PC-9 (cell line): ENCODE data around the gene RFTN1. TPM values are rescaled to one million over a fixed set of nuclear protein-coding genes. Genes with fewer than 3 reads are reported as not detected.

Experiments
- BruUV-seq: library from RNA; stranded (reverse); fragments of 400-500 nt; replicated peaks from 2 replicates; lab custom pipeline; 2021; lab: Mats Ljungman, UMichigan
- CTCF ChIA-PET: fragments of 300-600 bp; sonication (Branson Sonifier 250); formaldehyde crosslinking; loops from one replicate; lab custom pipeline; 2022; ENCODE audit warnings: antibody characterized with exemption; lab: Charles Lee
- POLR2A ChIA-PET: fragments of 300-600 bp; sonication (Branson Sonifier 250); formaldehyde crosslinking; loops from one replicate; lab custom pipeline; 2022; ENCODE audit warnings: antibody characterized with exemption; ENCODE audit not compliant: unreplicated experiment; lab: Charles Lee
- DNase-seq, 2 experiments: peaks; one replicate each; pipeline versions ENCODE4 v3.0.0 to v3.0.0-alpha.2; 2015 to 2022; ENCODE audit warnings: mixed read lengths in 1 of 2
- H2AFZ ChIP-seq: fragments of 200-600 bp; sonication (generic); 2 replicates; pipeline ENCODE4 v1.8.1; 2017; ENCODE audit warnings: antibody characterized with exemption
- H3F3A ChIP-seq: fragments of 200-600 bp; sonication (generic); 2 replicates; pipeline ENCODE4 v1.8.1; 2017; ENCODE audit warnings: antibody characterized with exemption, mild to moderate bottlenecking, low read depth; ENCODE audit not compliant: insufficient read depth
- H3K27ac ChIP-seq: fragments of 200-600 bp; sonication (generic); 2 replicates; pipeline ENCODE4 v1.6.1; 2016; ENCODE audit warnings: mixed run types
- H3K27me3 ChIP-seq: fragments of 200-600 bp; sonication (generic); 2 replicates; pipeline ENCODE4 v1.6.1; 2016; ENCODE audit warnings: low read depth, mixed run types; ENCODE audit not compliant: insufficient read depth
- H3K36me3 ChIP-seq: fragments of 200-600 bp; sonication (generic); 2 replicates; pipeline ENCODE4 v1.6.1; 2016; ENCODE audit warnings: low read depth, mixed run types
- H3K4me1 ChIP-seq: fragments of 200-600 bp; sonication (generic); replicated peaks from 2 replicates; pipeline ENCODE4 v1.6.1; 2016; ENCODE audit warnings: mixed run types; ENCODE audit not compliant: insufficient read depth
- H3K4me2 ChIP-seq: fragments of 200-600 bp; sonication (generic); 2 replicates; pipeline ENCODE4 v1.6.1; 2017; ENCODE audit warnings: mixed run types
- H3K4me3 ChIP-seq: fragments of 200-600 bp; sonication (generic); 2 replicates; pipeline ENCODE4 v1.6.1; 2016; ENCODE audit warnings: mixed run types
- H3K79me2 ChIP-seq: fragments of 200-600 bp; sonication (generic); 2 replicates; pipeline ENCODE4 v1.6.1; 2017; ENCODE audit warnings: low read depth, mixed run types
- H3K9me2 ChIP-seq: fragments of 200-600 bp; sonication (generic); 2 replicates; pipeline ENCODE4 v1.8.1; 2017; ENCODE audit warnings: mild to moderate bottlenecking; ENCODE audit not compliant: insufficient read depth
- H3K9me3 ChIP-seq: fragments of 200-600 bp; sonication (generic); 2 replicates; pipeline ENCODE4 v1.8.1; 2016; ENCODE audit warnings: low read depth; ENCODE audit not compliant: insufficient read depth
- H4K20me1 ChIP-seq: fragments of 200-600 bp; sonication (generic); 2 replicates; pipeline ENCODE4 v1.8.1; 2017; ENCODE audit not compliant: insufficient read depth
- CTCF ChIP-seq: fragments of 200-600 bp; sonication (generic); conservative IDR thresholded peaks from 2 replicates; pipeline ENCODE4 v1.6.1; 2017; ENCODE audit warnings: mixed run types, antibody characterized with exemption, mild to moderate bottlenecking, moderate library complexity
- EZH2 ChIP-seq: fragments of 200-600 bp; sonication (generic); IDR thresholded peaks from 2 replicates; pipeline ENCODE4 v1.8.0; 2017; ENCODE audit warnings: antibody characterized with exemption, low read depth
- intact Hi-C: fragments of 100-400 bp; cut with micrococcal nuclease; formaldehyde crosslinking; loops from one replicate; pipeline ENCODE4 v1.10.0; 2022; ENCODE audit not compliant: unreplicated experiment
- total RNA-seq: library from RNA; stranded (reverse); gene quantifications from 2 replicates; pipeline ENCODE4 v1.2.3, GENCODE V29; 2021

RFTN1 gene
- total RNA-seq, 1 experiment from 2014 or later: 0.41 TPM

GRCh38 chr3:16369276-16369675 lies 144.2 kb downstream of the RFTN1 start:
- Histone ChIP-seq H3K4me1 (peaks cover 5% of the 10 kb centered on the region; the same call in 1 of the 2 replicates), H3K27ac (no peak overlapping the region), H3K79me2 (no peaks in the 10 kb centered on the region), H3K4me3 (no peak overlapping the region), H4K20me1 (no peaks in the 10 kb centered on the region), H3K9me2 (no peaks in the 10 kb centered on the region), H3K4me2 (no peak overlapping the region), H3F3A (no peaks in the 10 kb centered on the region), H3K9me3 (no peaks in the 10 kb centered on the region), H3K27me3 (no peaks in the 10 kb centered on the region), H3K36me3 (no peaks in the 10 kb centered on the region), H2AFZ (no peak overlapping the region)
- CTCF ChIA-PET: no interaction called here
- POLR2A ChIA-PET: no interaction called here
- no peak for DNase-seq
- no TSS peak for BruUV-seq
- intact Hi-C loops: no loop called here
- TF ChIP-seq CTCF: no peak
- no peak for TF ChIP-seq EZH2

- DNase-seq: no peak
- CTCF ChIA-PET: interaction anchor here (0.7 kb wide), 1 partner anchor 1040 kb away, joined by 3 read pairs; no protein-coding TSS in a partner anchor
- no TSS peak for BruUV-seq
- Histone ChIP-seq H3K9me2 (0 out of 2 replicates have a peak, but pooled peaks cover 3% of the 10 kb centered on the region), H4K20me1 (no peaks in the 10 kb centered on the region), H3K4me3 (no peak overlapping the region), H3K4me1 (peaks cover 5% of the 10 kb centered on the region; the same call in 1 of the 2 replicates), H3K4me2 (no peak overlapping the region), H3K9me3 (no peaks in the 10 kb centered on the region), H3K27me3 (no peaks in the 10 kb centered on the region), H3K36me3 (no peaks in the 10 kb centered on the region), H3K27ac (no peak overlapping the region), H2AFZ (no peak overlapping the region), H3K79me2 (no peaks in the 10 kb centered on the region), H3F3A (no peaks in the 10 kb centered on the region)
- intact Hi-C loops: no loop called here
- POLR2A ChIA-PET: no interaction called here
- TF ChIP-seq CTCF (no peak), EZH2 (no peak)
Measured at GRCh38 chr3:16366581-16366980, 146.9 kb downstream of the RFTN1 start.

GRCh38 chr3:16365491-16366128 lies 147.9 kb downstream of the RFTN1 start:
- no peak overlapping the region for H3K4me2 ChIP-seq
- intact Hi-C loops: no loop called here
- no peak overlapping the region for H3K4me3 ChIP-seq
- H3K79me2 ChIP-seq: no peaks in the 10 kb centered on the region
- H3F3A ChIP-seq: no peaks in the 10 kb centered on the region
- TF ChIP-seq CTCF (no peak), EZH2 (no peak)
- no peaks in the 10 kb centered on the region for H3K36me3 ChIP-seq
- no peak overlapping the region for H2AFZ ChIP-seq
- BruUV-seq: no TSS peak
- 0 out of 2 replicates have a peak, but pooled peaks cover 3% of the 10 kb centered on the region for H3K9me2 ChIP-seq
- ChIA-PET CTCF (no interaction called here), POLR2A (no interaction called here)
- DNase-seq: no peak
- H3K27ac ChIP-seq: no peak overlapping the region
- H3K9me3 ChIP-seq: no peaks in the 10 kb centered on the region
- no peaks in the 10 kb centered on the region for H3K27me3 ChIP-seq
- peaks cover 5% of the 10 kb centered on the region; the same call in 1 of the 2 replicates for H3K4me1 ChIP-seq
- no peaks in the 10 kb centered on the region for H4K20me1 ChIP-seq
